Natural killer cell (primary cell): ENCODE results near the gene FAM241B. TPM values are rescaled to one million over a fixed set of nuclear protein-coding genes. Genes with fewer than 3 reads are reported as not detected.

Experiments used
- ATAC-seq, 3 donors: fragments of 150-1000 bp in 2 of 3; fragments of 200-7000 bp in 1 of 3; cut with Tn5 transposase; 1 replicate in 1 of 3; 2 replicates in 2 of 3; pipeline ENCODE4 v1.10.0; 2021; ENCODE audit warnings: mild to moderate bottlenecking in 2 of 3, moderate library complexity in 2 of 3
- DNase-seq, 2 donors: peaks; one replicate each; pipeline versions ENCODE4 v3.0.0 to v3.0.0-alpha.2; 2013 to 2021; ENCODE audit warnings: mixed read lengths in 1 of 2
- H3K27ac ChIP-seq: one replicate; pipeline ENCODE4 v1.5.1; 2013; ENCODE audit warnings: mild to moderate bottlenecking, low read length
- H3K27me3 ChIP-seq: one replicate; pipeline ENCODE4 v1.6.1; 2013; ENCODE audit warnings: low read length; ENCODE audit not compliant: control insufficient read depth, insufficient read depth
- H3K36me3 ChIP-seq: one replicate; pipeline ENCODE4 v1.6.1; 2013; ENCODE audit warnings: low read length; ENCODE audit not compliant: control insufficient read depth, insufficient read depth
- H3K4me1 ChIP-seq: one replicate; pipeline ENCODE4 v1.6.1; 2013; ENCODE audit warnings: low read length; ENCODE audit not compliant: control insufficient read depth, insufficient read depth
- H3K4me3 ChIP-seq: one replicate; pipeline ENCODE4 v1.5.1; 2013; ENCODE audit warnings: low read length
- H3K9me3 ChIP-seq: one replicate; pipeline ENCODE4 v1.6.1; 2013; ENCODE audit warnings: low read length; ENCODE audit not compliant: control insufficient read depth, insufficient read depth
- H3K27ac Mint-ChIP-seq, 2 donors: one replicate each; pipeline ENCODE4 v1.8.0; 2022; ENCODE audit warnings: mild to moderate bottlenecking in 2 of 2, mixed read lengths in 2 of 2, moderate library complexity in 1 of 2
- H3K27me3 Mint-ChIP-seq, 2 donors: one replicate each; pipeline ENCODE4 v1.8.0; 2022; ENCODE audit warnings: low read depth in 2 of 2, mixed read lengths in 2 of 2
- H3K36me3 Mint-ChIP-seq: one replicate; pipeline ENCODE4 v1.8.0; 2022; ENCODE audit warnings: mixed read lengths
- H3K4me1 Mint-ChIP-seq, 2 donors: one replicate each; pipeline ENCODE4 v1.8.0; 2022; ENCODE audit warnings: mixed read lengths in 2 of 2
- H3K4me3 Mint-ChIP-seq: one replicate; pipeline ENCODE4 v1.8.0; 2022; ENCODE audit warnings: mild to moderate bottlenecking, moderate library complexity, mixed read lengths
- H3K9me3 Mint-ChIP-seq, 2 donors: one replicate each; pipeline ENCODE4 v1.8.0; 2022; ENCODE audit warnings: mixed read lengths in 2 of 2
- WGBS: methylation state at CpG from one replicate; pipeline ENCODE4 v1.1.7; 2013; ENCODE audit warnings: missing lambda C conversion rate; ENCODE audit not compliant: insufficient coverage; 5-methylcytosine and 5-hydroxymethylcytosine counted together
- intact Hi-C: fragments of 100-400 bp; cut with micrococcal nuclease; formaldehyde crosslinking; loops from one replicate; pipeline ENCODE4 v1.14.2; 2022
- total RNA-seq, 4 donors: library from RNA; stranded (reverse); fragments of 120-200 nt in 1 of 4; gene quantifications; one replicate each; pipeline versions ENCODE4 v1.2.3 to v1.2.4, GENCODE V29; 2013 to 2022
- TF ChIP-seq, protein P1 (sequence below): fragments of 200-600 bp; IDR thresholded peaks from one replicate; pipeline ENCODE4 v1.8.0; 2022; ENCODE audit warnings: antibody characterized with exemption

FAM241B gene
- total RNA-seq, 3 donors from 2014 or later (not counting 1 experiment from before 2014, with no cell fraction given), result 1.1 to 1.3 TPM; not detected in 1

DNA sequence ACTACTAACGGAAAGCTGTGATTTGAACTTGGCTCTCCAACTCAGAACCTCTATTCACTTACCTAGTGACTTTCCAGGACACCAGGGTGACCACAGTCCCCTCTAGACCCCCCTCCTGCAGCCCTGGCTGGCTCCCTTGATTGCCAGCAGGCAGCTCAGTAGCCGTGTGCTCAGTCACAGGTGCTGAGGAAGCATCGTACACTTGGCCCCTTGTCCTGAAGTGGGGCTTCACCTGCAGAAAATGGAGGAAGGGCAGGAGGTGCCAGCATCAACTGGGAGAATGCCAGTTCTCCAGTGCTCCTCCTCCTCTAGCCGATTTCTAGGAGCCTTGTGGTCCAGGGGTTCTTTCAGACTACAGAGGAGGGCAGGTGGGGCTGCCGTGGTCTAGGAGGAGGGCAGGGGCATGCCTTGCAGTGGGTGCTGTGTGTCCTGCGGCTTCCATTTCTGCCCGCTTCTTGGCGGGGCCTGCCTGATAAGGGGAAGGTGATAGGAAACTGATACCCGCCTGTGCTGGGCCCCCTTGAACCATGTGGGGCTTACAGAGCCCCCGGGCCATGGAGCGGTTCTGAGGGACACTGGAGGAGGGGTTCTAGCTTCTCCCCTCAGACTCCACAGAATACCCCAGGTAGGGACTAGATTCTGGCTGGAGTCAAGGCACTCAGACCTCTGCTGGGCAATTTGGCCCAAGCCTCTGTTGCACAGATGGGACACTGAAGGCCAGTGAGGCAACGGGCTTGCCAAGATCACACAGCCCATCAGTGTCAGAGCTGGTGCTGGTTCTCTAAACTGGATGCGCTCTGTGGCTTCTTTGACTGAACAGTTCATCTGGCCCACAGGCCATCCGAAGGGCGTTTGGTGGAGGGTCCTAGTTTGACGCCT, 14.0 kb downstream of the FAM241B start:
- peaks cover 3 to 8% of the 10 kb centered on the region in 2 donors for H3K27me3 Mint-ChIP-seq
- Histone ChIP-seq H3K27ac (no peak overlapping the region), H3K4me1 (no peaks in the 10 kb centered on the region), H3K36me3 (no peaks in the 10 kb centered on the region), H3K9me3 (no peaks in the 10 kb centered on the region), H3K27me3 (no peaks in the 10 kb centered on the region), H3K4me3 (no peak overlapping the region)
- no peaks in the 10 kb centered on the region for H3K4me1 Mint-ChIP-seq
- intact Hi-C loops, result loop anchor here (10.0 kb wide), 1 partner anchor 271 kb away; no protein-coding TSS in a partner anchor
- TF ChIP-seq, protein P1, sequence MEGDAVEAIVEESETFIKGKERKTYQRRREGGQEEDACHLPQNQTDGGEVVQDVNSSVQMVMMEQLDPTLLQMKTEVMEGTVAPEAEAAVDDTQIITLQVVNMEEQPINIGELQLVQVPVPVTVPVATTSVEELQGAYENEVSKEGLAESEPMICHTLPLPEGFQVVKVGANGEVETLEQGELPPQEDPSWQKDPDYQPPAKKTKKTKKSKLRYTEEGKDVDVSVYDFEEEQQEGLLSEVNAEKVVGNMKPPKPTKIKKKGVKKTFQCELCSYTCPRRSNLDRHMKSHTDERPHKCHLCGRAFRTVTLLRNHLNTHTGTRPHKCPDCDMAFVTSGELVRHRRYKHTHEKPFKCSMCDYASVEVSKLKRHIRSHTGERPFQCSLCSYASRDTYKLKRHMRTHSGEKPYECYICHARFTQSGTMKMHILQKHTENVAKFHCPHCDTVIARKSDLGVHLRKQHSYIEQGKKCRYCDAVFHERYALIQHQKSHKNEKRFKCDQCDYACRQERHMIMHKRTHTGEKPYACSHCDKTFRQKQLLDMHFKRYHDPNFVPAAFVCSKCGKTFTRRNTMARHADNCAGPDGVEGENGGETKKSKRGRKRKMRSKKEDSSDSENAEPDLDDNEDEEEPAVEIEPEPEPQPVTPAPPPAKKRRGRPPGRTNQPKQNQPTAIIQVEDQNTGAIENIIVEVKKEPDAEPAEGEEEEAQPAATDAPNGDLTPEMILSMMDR, result no peak
- H3K27ac Mint-ChIP-seq, result no peak overlapping the region
- H3K9me3 Mint-ChIP-seq, result no peaks in the 10 kb centered on the region
- DNase-seq (no peak), ATAC-seq (no peak)
- no peaks in the 10 kb centered on the region for H3K36me3 Mint-ChIP-seq
- no peak overlapping the region for H3K4me3 Mint-ChIP-seq
- 56% methylated on average over 16 of the region's 16 CpGs for WGBS

DNA sequence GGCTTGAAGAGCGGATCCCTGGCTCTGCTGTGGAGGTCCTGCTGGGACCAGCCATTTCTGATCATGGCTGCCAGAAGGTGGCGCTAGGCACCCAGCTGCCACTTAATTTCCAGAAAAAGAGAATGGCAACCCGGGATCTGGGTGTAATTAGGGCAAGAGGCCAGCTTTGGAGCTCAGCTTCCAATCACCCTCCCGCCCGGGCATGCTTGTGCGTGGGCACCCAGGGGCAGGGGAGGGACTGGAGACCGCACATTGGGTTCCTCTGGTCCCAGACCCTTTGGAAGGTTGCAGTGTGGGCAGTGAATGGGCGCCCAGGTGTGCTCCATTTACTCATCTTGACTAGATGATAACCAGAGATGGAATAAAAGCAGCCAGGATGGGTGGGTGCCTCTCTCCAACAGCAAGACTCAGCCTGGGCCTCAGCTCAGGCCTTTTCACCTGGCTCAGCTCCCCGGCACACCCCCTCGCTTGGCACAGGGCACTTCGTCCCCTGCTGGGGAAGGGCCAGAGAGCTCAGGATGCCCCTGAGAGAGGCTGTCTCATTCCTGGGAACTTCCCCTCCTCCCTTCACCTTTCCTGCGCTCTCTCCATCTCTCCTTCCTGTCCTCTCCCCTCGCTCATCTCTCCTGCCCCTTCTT, 14.7 kb downstream of the FAM241B start:
- Mint-ChIP-seq H3K36me3 (no peaks in the 10 kb centered on the region), H3K4me1 (no peaks in the 10 kb centered on the region), H3K27ac (no peak overlapping the region), H3K9me3 (no peaks in the 10 kb centered on the region), H3K27me3 (peaks cover 3 to 8% of the 10 kb centered on the region in 2 donors), H3K4me3 (no peak overlapping the region)
- Histone ChIP-seq H3K36me3 (no peaks in the 10 kb centered on the region), H3K27ac (no peak overlapping the region), H3K27me3 (no peaks in the 10 kb centered on the region), H3K4me1 (no peaks in the 10 kb centered on the region), H3K4me3 (no peak overlapping the region), H3K9me3 (no peaks in the 10 kb centered on the region)
- intact Hi-C loops, result loop anchor here (10.0 kb wide), 1 partner anchor 270 kb away; no protein-coding TSS in a partner anchor
- WGBS, result 58% methylated on average over 13 of the region's 13 CpGs
- ATAC-seq, result no peak
- TF ChIP-seq, protein P1, result peak; percentile 43
- DNase-seq, result peak in 1 of 2 donors; percentile 53

DNA sequence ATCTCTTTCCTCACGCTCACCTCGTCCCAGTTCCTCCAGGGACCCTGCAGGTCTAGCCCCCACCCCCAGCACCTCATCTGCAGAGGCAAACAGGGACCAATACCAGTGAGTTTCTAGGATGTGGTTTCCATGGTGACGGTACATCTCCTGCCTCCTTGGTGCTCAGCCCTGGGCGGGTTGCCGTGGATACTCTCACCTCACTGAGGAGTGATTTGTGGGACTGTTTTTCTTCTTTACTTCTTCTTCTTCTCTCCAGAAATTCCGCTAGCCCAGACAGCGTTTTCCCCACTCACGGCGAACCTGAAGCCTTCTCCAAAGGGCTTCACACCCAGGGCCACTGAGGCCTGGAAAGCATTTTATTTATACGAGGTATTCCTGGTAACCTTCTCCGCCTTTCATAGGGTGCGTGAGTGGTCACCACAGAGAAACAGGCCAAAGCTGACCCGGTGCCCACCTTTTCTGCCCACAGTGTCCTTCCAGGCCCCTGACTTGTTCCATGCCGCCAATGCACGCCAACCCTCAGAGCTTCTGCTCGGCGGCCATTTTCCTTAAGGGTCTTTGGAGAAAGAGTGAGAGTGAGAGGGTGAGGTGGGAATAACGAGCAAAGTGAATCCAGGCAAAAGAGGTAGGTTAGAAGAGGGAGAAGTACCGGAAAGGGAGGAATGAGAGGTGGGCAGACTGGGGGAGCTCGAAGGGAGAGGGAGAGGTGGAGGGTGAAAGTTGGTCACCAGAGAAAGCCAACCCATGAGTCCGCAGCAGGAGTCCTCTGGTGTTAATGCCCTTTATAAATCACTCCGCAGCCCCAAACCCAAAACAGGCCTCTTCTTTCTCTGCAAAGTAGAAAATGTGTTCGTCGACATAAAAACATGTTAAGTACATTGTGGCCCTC, 15.5 kb downstream of the FAM241B start:
- Mint-ChIP-seq H3K4me3 (no peak overlapping the region), H3K27me3 (peaks cover 3 to 8% of the 10 kb centered on the region in 2 donors), H3K9me3 (no peaks in the 10 kb centered on the region), H3K27ac (no peak overlapping the region), H3K36me3 (no peaks in the 10 kb centered on the region), H3K4me1 (no peaks in the 10 kb centered on the region)
- H3K4me3 ChIP-seq, result no peak overlapping the region
- no peak for ATAC-seq
- intact Hi-C loops, result loop anchor here (10.0 kb wide), 1 partner anchor 269 kb away; no protein-coding TSS in a partner anchor
- peaks cover under 1% of the 10 kb centered on the region for H3K4me1 ChIP-seq
- TF ChIP-seq, protein P1, result no peak
- no peaks in the 10 kb centered on the region for H3K9me3 ChIP-seq
- 91% methylated on average over 21 of the region's 24 CpGs for WGBS
- H3K27ac ChIP-seq, result no peak overlapping the region
- H3K27me3 ChIP-seq, result no peaks in the 10 kb centered on the region
- no peaks in the 10 kb centered on the region for H3K36me3 ChIP-seq
- no peak for DNase-seq
